Measurements from ENCODE around the gene GPR107. TPM values are rescaled to one million over a fixed set of nuclear protein-coding genes. Genes with fewer than 3 reads are reported as not detected.
A peak's percentile ranks its signal among the peaks of the same experiment; 100 is the strongest.

The GPR107 gene
- total RNA-seq, 4 donors from 2014 or later, result 13.5 to 20.7 (median 17.5) TPM

GRCh38 chr9:130034570-130034969 is 19.1 kb upstream of the GPR107 start:
- no peak overlapping the region for H3K4me3 ChIP-seq
- peaks cover 15 to 36% of the 10 kb centered on the region in 2 donors for H3K4me1 ChIP-seq
- DNase-seq (no peak), ATAC-seq (no peak)
- intact Hi-C loops (cut with DNase I; ENCODE audit: low total_unique reads) (no loop called here), in situ Hi-C loops (cut with MboI; ENCODE audit: low sequenced_read_pairs in 4 of 4) (no loop called here)
- H3K27me3 ChIP-seq, result no peaks in the 10 kb centered on the region
- TF ChIP-seq POLR2A (IDR thresholded peaks at IDR 0.05), result no peak
- no peak for TF ChIP-seq CTCF (IDR thresholded peaks at IDR 0.05 in 4 of 5, conservative IDR thresholded peaks at IDR 0.05 in 1 of 5)
- no peaks in the 10 kb centered on the region for H3K36me3 ChIP-seq
- no peaks in the 10 kb centered on the region for H3K9me3 ChIP-seq
- H3K27ac ChIP-seq, result no peak overlapping the region

- Histone ChIP-seq H3K9me3 (no peaks in the 10 kb centered on the region), H3K36me3 (no peaks in the 10 kb centered on the region), H3K27ac (peak overlapping the region in 2 of 4 donors; percentile 15 to 33), H3K4me3 (no peak overlapping the region), H3K27me3 (no peaks in the 10 kb centered on the region), H3K4me1 (peaks cover 10 to 30% of the 10 kb centered on the region in 2 donors)
- in situ Hi-C loops (cut with MboI; ENCODE audit: low sequenced_read_pairs in 4 of 4), result no loop called here
- intact Hi-C loops (cut with DNase I; ENCODE audit: low total_unique reads), result no loop called here
- TF ChIP-seq POLR2A (IDR thresholded peaks at IDR 0.05) (no peak), CTCF (IDR thresholded peaks at IDR 0.05 in 4 of 5, conservative IDR thresholded peaks at IDR 0.05 in 1 of 5) (no peak)
- DNase-seq (no peak), ATAC-seq (no peak)
Observed at GRCh38 chr9:130036099-130036498, 17.6 kb upstream of the GPR107 start.

DNA sequence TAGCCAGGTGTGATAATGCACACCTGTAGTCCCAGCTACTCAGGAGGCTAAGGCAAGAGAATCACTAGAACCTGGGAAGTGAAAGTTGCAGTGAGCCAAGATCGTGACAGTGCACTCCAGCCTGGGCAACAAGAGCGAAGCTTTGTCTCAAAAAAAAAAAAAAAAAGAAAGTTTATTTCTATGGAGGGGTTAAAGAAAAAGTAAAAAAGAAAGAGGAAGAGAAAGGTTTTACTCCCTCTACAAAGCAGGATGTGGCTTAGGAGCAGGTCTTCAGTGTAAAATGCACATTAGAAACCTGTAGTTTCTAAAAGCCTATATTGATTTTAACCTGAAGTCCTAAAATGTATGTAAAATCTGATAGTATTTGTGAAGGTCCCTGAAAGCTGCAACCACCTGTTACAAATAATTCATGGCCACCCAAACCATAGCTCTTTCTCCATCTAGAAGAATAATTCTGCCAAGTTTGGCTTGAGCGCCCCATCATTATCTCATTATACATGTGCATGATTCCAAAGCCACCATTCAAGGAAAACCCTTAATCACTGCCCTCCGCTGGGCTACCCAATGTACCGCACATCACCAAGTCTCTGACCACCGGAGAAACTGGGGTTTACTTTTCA is 14.1 kb upstream of the GPR107 start:
- Histone ChIP-seq H3K4me1 (peaks cover 23 to 31% of the 10 kb centered on the region in 2 donors), H3K27ac (no peak overlapping the region)
- intact Hi-C loops (cut with DNase I; ENCODE audit: low total_unique reads), result loop anchor here (5.0 kb wide), 1 partner anchor 77 kb away; no protein-coding TSS in a partner anchor

GRCh38 chr9:130040984-130041647 is 12.6 kb upstream of the GPR107 start:
- Histone ChIP-seq H3K4me1 (peaks cover 23 to 25% of the 10 kb centered on the region in 2 donors), H3K27ac (peak overlapping the region in 3 of 4 donors; percentile 21 to 94 (median 92)), H3K36me3 (no peaks in the 10 kb centered on the region), H3K4me3 (peak overlapping the region in 2 of 4 donors; percentile 85 to 94), H3K27me3 (no peaks in the 10 kb centered on the region), H3K9me3 (no peaks in the 10 kb centered on the region)
- ATAC-seq (no peak), DNase-seq (no peak)
- in situ Hi-C loops (cut with MboI; ENCODE audit: low sequenced_read_pairs in 4 of 4), result no loop called here
- TF ChIP-seq CTCF (IDR thresholded peaks at IDR 0.05 in 4 of 5, conservative IDR thresholded peaks at IDR 0.05 in 1 of 5) (no peak), POLR2A (IDR thresholded peaks at IDR 0.05) (no peak)
- intact Hi-C loops (cut with DNase I; ENCODE audit: low total_unique reads), result loop anchor here (5.0 kb wide), 1 partner anchor 79 kb away; no protein-coding TSS in a partner anchor

More for the DNA sequence above, 14.1 kb upstream of the GPR107 start:
- H3K9me3 ChIP-seq, result no peaks in the 10 kb centered on the region
- in situ Hi-C loops (cut with MboI; ENCODE audit: low sequenced_read_pairs in 4 of 4), result no loop called here
- H3K4me3 ChIP-seq, result no peak overlapping the region
- no peak for DNase-seq
- TF ChIP-seq CTCF (IDR thresholded peaks at IDR 0.05 in 4 of 5, conservative IDR thresholded peaks at IDR 0.05 in 1 of 5) (no peak), POLR2A (IDR thresholded peaks at IDR 0.05) (no peak)
- no peak for ATAC-seq
- no peaks in the 10 kb centered on the region for H3K36me3 ChIP-seq
- no peaks in the 10 kb centered on the region for H3K27me3 ChIP-seq
